HG03354 (cell line): ENCODE results near the gene PRKCE.

Experiments used
- ATAC-seq: cut with Tn5 transposase; IDR thresholded peaks from one replicate; pipeline ENCODE4 v1.9.1; 2021; ENCODE audit warnings: mild to moderate bottlenecking; ENCODE audit not compliant: unreplicated experiment, poor library complexity, severe bottlenecking

Gene PRKCE

DNA sequence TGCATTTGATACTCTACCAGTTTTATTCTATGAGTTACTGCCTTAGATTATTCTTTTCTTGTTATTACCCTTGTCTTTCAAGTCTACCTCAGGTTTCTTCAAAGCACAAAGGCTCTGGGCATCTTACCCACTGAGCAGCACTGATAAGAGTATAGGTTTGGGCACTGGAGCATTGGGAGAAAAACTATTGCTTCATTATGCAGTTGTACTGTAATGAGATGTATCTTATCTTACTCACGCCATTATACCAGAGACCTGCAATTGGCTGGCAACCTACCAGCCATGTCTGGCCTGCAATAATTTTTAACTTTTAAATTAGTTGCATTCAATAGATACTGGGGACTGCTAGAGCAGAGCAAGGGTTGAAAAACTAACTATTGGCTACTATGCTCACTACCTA is 21.5 kb upstream of the PRKCE start:
- no peak for ATAC-seq

DNA sequence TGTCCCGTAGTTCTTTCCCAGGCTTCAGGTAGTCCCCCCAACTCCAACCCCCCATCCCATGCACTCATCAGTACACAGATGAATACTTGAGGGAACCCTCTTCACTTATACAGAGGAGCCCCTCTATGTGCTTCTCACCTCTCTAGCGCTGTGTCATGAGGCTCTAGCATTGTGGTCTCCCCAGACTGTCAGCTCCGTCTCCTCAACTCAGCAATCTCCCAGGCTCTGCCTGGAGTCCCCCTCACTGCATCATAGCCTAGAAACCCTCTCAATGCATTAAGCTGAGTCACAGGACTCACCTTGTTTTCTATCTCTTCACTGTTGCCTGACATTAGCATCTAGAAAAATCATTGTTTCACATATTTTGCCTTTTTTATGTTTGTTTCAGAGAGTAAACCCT is 20.2 kb upstream of the PRKCE start:
- no peak for ATAC-seq

DNA sequence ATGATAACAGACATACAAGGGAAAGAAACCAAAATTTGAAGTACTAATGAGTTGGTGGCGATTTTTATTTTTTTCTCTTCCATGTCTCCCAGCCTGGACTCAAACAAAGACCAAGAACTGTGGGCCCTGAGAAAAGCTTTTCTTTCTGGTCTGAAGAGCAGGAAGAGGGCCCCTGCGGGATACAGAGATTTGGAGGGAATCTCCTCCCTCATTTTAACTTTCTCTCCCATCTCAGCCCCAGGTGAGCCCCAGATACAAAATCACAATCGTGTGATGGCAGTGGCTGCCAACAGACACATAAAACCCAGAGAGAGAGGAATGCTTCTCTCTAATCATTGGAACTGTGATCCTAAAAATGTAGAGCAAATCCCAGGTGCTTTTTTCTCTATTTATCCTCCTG is 19.5 kb upstream of the PRKCE start:
- no peak for ATAC-seq

DNA sequence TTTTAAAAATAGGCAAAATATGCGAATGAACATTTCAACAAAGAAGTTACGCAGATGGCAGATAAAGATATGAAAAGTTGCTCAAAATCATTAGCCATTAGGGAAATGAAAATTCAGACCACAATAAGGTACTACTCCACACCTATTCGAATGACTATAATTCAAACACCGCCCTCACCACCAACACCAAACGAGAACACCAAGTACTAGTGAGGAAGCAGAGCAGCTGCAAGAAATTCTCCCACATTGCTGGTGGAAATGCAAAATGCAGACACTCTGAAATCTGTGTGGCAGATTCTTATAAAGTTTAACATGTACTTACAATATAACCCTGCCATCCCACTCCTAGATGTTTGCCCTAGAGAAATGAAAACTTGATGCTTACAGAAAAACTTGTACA is 17.3 kb upstream of the PRKCE start:
- ATAC-seq = no peak

DNA sequence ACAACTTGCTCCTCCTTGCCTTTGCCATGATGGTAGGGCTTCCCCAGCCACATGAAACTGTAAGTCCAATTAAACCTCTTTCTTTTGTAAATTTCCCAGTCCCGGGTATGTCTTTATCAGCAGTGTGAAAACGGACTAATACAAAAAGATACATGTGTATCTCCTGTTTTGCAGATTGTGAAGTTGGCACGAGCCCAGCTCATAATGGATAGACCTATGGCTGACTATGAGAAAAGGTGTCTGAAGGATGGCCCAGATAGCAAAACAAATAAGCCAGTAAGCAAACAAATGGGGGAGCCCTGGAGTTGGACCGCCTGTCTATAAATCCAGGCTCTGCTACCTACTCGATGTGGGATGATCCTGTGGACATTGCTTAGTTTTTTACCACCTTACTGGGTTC is 15.5 kb upstream of the PRKCE start:
- ATAC-seq = no peak

DNA sequence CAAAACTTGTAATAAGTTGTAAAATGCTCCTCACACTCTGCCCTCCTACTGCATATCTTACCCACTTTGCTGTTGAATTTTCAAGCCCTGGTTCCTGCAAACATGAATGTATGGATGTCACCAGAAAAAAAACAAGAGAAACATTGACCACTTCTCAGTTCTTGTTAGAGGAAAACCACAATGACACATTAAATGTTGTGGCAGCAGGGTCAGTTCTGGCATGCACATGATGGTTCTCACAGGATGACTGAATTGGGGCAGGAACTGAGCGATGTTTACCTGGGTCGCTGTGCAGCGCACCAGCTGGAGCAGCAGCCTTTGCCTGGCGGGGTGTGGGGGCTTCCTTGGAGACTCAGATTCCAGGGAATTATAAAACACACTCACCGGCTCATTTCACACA is 14.0 kb upstream of the PRKCE start:
- ATAC-seq = peak; percentile 91

DNA sequence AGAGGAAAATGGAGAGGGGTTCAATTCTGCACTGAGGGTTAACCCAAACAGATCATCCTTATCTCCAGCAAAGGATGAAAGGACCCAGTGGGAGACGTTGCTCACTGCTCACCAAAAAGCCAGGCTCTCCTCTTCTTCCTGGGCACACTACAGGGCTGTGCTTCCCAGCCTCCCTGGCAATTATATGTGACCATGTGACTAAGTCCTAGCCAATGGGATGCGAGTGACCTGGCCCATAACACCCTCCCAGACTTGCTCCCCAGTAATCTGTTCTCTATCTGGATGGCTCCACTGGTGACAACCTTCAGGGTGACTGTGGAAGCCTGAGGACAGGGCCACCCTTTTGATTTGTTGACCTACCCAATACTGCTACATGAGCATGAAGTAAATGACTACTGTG is 10.9 kb upstream of the PRKCE start:
- no peak for ATAC-seq

DNA sequence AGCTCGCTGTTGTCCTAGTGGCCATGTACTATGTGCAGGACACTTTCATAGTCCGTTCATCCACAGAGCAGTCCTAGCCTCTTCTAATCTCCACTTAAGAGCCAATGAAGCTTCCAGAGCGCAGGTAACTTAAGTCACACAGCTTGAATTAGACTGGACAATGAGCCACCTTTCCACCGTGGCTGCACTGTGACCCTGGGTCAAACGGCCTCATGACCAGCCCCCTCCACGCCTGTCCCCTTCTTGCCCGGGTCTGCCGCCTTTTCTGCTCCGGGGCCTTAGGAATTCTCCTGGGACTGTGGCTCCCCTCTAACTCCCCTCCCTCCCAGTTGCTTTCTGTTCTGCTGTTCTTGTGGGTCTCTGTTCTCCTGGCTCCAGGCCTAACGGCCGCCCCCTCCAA is 8.4 kb upstream of the PRKCE start:
- peak; percentile 9 for ATAC-seq

DNA sequence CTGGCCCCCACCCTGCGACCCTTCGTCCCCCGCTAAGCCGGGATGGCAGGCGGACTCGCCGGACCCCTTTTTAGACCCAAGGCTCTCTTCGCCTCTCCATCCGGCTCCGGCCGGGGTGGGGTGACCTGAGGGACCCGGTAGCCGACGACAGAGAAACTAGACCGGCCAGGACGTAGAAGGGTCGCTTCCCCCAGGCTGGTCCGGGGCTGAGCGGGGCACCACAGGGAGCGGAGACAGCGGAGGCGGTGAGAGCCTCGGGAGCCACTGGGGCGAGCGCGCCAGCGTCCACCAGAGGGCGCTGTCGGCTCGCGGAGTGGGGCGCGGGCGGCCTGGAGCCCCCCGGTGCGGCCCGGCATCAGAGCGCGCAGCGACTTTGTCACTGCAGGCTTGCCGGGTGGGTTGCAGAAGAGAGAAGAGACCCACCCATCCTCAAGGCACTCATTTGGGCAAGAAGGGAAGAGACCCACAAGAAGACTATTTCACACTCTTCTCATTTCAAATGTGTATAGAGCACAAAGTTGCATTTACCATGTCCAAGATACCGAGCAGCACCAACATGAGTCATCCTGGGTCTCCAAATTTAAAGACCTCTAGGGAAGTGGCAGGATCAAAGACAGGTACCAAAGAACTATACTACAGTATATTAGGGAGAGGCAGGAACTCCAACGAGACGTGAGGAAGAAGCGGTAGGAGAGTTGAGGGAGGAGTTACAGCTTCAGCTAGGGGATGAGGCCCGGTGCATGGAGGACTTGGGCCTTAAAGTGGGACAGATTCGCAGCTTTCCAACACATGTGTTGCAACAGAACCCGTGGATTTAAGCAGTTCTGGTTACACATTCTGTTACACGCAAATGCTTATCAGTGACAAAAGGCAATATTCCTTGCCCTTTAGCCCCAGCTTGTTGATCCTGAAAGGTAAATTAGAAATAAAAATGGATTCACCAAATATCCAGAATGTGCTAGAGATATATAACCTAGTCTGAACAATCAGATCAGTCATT is 7.6 kb upstream of the PRKCE start:
- ATAC-seq = peak; percentile 83

DNA sequence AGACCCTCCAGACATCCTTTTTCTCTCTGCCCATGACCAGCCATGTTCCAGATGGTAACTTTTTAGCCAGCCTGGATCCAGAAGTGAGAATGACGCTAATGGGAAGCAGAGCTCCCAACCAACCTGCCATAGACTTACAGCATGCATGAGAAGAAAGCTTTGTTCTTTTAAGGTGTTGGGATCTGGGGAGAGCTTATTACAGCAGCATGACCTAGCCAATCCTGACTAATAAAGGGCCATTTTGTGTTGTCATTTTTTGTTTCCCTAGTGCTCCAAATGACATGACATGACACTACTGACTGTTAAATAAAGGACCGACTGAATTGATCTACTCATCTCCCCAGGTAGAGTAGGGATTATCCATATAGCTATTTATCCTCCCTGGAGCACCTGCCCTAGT is 5.2 kb upstream of the PRKCE start:
- ATAC-seq = no peak

DNA sequence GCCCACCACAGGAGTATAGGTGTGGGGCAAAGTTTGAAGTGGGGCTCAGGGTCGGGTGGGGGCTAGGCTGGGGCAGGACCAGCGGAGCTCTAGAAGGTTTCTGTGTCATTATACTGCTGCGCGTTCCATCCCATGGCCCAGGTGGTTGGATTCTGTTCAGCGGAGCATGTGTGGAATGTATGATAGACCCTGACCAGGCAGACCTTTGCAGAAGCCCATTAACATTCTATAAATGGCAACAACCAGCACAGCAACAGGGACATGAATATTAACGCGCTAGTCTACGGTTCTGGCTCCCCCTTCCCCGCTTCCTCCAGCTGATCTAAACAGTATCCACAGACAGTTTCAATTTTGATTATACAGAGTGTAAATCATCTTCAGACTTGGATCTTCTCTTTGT is 4.1 kb upstream of the PRKCE start:
- ATAC-seq = no peak

DNA sequence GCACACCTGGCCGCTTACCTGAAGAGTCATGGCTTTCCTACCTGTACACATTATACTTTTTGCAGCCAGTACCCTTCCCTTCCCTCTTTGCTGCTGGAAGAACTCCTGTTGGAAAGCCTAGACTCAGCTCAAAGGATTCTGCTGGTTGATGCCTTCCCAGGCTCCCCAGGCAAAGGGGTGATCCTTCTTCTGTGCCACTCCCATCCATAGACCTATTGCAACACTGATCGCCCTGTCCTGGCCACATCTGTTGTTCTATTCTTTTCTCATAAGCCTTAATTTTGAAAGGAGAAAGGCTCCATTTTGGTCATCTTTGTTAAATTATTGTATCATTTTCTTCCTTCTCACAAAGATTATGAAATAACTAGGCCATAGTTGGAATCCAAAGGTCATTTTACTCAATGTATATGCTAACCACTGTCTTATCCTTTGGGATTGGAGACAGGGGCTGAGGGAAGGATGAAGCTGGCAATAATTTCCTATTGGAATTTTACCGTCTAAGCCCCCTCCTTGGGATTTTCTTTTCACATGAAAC is 3.4 kb upstream of the PRKCE start:
- no peak for ATAC-seq

DNA sequence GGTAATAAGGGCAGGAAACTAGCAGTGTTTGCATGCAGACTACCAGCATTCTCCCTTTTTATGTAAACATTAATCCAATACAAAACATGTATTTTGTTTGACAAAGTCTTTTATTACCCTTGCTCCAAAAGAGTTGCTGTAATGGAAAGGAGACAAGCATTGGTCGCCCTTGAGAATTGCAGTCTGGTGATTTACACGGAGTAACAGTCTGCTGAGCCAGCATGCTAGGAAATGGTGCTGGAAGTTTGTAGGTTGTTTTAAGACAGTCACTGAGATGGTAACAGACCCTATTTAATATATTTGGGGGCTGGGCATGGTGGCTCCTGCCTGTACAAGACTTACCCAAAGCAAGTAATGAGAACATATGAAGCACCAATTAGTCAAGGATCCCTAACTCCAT is 2.8 kb upstream of the PRKCE start:
- ATAC-seq = no peak

DNA sequence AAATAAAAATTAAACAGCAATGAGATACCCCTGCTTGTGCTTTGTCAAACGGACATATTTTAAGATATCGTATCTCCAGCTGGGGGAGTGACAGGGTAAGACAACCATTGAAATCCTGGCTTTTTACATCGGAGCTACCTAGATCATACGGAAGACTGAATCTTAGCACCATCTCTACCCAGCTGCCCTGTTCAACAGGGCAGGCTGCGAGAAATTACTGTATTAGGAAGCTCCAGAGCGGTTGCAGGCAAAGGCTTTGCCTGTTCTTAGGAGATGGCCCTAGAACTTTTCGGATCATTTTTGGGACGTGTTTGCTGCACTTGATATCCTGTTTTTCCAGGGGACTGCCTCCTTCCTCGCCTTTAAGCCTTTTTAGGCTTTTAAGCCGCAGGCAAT is 2.0 kb upstream of the PRKCE start:
- ATAC-seq = no peak

DNA sequence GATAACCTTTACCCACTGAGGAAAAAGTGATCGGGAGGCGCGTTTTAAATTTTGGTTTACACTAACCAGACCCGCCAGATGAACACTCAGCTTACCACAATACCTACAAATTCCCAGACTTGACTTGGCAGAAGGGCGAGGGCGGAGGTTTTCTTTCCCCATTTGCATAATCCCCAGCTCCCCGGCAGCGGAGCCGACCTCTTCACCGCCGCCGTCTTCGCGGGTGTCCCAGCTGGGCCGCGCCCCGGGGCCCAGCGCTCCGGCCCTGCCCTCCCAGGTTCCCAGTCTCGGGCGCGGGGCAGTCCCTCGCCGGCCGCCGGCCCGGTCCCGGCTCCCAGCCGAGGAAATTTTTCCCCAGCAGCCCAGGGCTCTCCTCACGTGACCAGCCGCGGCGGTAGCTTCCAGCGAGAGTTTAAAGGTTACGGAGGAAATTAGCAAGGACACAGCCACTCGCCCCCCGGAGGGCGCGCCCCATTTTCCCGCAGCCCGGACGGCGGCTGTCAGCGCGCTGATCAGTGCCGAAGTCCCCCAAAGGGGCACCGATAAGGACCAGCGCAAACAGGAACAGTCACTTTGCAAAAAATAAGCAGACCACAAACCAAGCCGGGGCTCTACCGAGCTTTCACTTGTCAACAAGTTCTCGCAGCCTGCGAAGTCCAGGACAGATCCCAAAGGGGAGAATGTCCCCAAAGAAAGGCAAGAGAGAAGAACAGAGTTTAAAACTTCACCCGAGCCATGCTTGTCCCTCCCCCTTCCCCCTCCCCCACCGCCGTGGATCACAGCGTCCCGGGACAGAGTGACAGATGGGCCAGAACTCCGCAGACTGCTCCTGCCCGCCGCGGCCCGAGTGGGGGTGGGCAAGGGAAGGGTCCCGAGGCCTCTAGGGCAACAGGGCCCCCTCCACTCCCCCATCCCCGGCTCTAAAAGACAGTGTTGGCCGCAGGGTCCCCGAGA is 1.3 kb upstream of the PRKCE start:
- peak; percentile 19 for ATAC-seq

DNA sequence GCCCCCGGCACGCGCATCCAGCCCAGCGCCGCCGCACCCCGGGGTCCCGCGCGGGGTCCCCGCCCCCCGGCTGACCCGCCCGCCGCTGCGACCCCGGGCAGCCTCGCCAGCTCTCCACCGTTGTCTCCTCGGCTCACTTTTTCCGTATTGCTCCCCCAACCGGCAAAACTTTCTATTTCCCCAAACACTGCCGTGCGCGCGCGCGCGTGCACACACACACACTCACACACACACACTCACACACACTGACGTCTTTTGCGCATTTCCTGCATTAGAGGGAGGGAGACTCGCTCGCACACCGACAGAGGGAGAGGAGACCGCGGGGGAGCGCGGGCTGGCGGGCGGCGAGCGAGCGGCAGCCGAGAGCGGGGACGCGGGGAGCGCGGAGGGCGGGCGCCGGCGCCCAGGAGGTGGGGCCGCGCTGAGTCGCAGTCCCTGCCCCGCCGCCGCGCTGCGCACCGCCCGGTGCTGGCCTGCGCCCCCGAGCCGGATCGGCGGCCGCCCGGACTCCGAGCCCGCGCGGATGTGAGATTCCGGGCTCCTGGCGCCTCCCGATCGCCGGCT is 542 bp upstream of the PRKCE start:
- peak; percentile 78 for ATAC-seq

DNA sequence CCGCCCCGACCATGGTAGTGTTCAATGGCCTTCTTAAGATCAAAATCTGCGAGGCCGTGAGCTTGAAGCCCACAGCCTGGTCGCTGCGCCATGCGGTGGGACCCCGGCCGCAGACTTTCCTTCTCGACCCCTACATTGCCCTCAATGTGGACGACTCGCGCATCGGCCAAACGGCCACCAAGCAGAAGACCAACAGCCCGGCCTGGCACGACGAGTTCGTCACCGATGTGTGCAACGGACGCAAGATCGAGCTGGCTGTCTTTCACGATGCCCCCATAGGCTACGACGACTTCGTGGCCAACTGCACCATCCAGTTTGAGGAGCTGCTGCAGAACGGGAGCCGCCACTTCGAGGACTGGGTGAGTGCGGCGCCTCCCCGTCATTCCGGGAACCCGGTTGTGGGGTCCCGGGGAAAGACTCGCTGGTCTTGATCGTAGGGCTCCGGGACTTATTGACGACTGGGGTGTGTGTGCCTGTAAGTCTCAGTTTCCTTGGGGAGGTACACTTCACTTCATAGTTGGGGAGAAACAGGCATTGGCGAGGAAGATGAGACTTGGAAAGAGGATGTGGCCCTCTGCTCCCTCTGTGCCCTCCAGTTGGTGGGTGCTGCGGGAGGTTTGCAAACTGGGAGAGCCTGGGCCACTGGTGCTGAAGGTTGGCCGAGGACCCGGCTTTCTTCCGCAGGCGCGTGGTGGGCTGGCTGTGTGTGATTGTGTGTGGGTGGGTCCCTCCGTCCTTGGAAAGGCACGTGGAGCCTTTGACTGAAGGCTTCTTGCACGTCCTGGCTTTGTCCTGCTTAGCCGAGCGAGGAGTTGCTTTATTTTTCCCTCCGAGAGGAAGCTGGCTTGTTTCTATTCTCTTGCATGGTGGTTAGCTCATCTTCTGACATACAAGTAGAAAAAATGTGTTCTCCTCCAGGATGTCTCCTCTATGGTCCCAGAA is 886 bp downstream of the PRKCE start:
- ATAC-seq = no peak

DNA sequence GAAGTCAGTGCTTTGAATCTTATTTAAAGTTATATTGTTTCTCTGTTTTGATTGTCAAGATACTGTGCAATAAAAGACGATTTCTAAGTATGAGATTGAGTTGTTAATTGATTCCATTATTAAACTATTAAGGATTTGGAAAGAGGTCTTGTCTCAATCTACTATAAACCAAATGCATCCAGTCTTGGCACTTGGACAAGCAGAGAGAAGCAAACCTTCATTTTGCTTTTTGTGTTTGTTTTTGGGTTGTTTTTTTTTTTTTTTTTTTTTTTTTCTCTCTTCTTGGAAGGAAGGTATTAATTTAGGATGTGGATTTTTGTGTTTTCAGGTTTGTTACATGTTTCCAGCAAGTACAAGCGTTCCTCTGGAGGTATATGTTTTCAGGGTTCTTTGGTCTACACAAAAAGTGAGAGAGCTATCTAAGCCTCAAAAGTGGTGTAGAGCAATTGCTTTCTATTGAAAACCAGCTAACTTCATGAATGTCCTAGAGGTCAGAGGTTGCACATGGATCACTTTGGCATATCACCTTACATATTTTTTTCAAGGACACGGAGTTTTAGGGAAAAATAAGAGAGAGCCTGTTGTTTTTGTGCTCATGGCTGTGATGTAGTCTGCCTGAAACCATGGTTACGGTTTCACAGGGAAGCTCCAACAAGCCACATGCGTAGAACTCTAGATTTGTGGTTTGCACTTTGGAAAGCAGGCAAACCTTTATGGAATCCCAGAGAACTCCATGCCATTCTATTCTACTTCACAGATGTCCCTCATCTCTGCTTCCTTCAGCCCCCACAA is 1.8 kb downstream of the PRKCE start:
- ATAC-seq = no peak
